Measurements from ENCODE around the gene B4GALT5. TPM values are rescaled to one million over a fixed set of nuclear protein-coding genes. Genes with fewer than 3 reads are reported as not detected.
"Not testable (repeated sequence)": the region's sequence is repeated elsewhere in the genome, so short reads cannot be mapped to it uniquely, and the experiment has no call there.

The B4GALT5 gene
- total RNA-seq, 1 experiment from 2014 or later: 25.5 TPM

- DNase-seq (ENCODE audit: low read depth): no peak
Measured at GRCh38 chr20:49680484-49680883, 33.2 kb downstream of the B4GALT5 start.

GRCh38 chr20:49679634-49680033 is 34.0 kb downstream of the B4GALT5 start:
- no peak for DNase-seq (ENCODE audit: low read depth)

- peak; percentile 56 for DNase-seq (ENCODE audit: low read depth)
Measured at GRCh38 chr20:49677777-49678758, 35.6 kb downstream of the B4GALT5 start.

GRCh38 chr20:49676581-49677291 is 36.9 kb downstream of the B4GALT5 start:
- DNase-seq (ENCODE audit: low read depth): peak; percentile 68

GRCh38 chr20:49675368-49676151 is 38.1 kb downstream of the B4GALT5 start:
- DNase-seq (ENCODE audit: low read depth): peak; percentile 22

- peak; percentile 78 for DNase-seq (ENCODE audit: low read depth)
Measured at GRCh38 chr20:49674383-49675352, 39.0 kb downstream of the B4GALT5 start.

- no peak for DNase-seq (ENCODE audit: low read depth)
Measured at GRCh38 chr20:49672096-49672664, 41.5 kb downstream of the B4GALT5 start.

- no peak for DNase-seq (ENCODE audit: low read depth)
Measured at GRCh38 chr20:49671433-49671832, 42.2 kb downstream of the B4GALT5 start.

- no peak for DNase-seq (ENCODE audit: low read depth)
Measured at GRCh38 chr20:49669601-49670189, 44.0 kb downstream of the B4GALT5 start.

GRCh38 chr20:49668878-49669195 is 44.8 kb downstream of the B4GALT5 start:
- DNase-seq (ENCODE audit: low read depth): not testable (repeated sequence)

GRCh38 chr20:49668181-49668877 is 45.3 kb downstream of the B4GALT5 start:
- DNase-seq (ENCODE audit: low read depth): no peak

- no peak for DNase-seq (ENCODE audit: low read depth)
Measured at GRCh38 chr20:49666911-49667310, 46.8 kb downstream of the B4GALT5 start.

GRCh38 chr20:49665796-49666195 is 47.9 kb downstream of the B4GALT5 start:
- DNase-seq (ENCODE audit: low read depth): no peak

- DNase-seq (ENCODE audit: low read depth): no peak
Measured at GRCh38 chr20:49664612-49665313, 48.9 kb downstream of the B4GALT5 start.

- no peak for DNase-seq (ENCODE audit: low read depth)
Measured at GRCh38 chr20:49663112-49663511, 50.6 kb downstream of the B4GALT5 start.

GRCh38 chr20:49661560-49662329 is 51.9 kb downstream of the B4GALT5 start:
- peak; percentile 62 for DNase-seq (ENCODE audit: low read depth)

- no peak for DNase-seq (ENCODE audit: low read depth)
Measured at GRCh38 chr20:49660912-49661311, 52.8 kb downstream of the B4GALT5 start.

GRCh38 chr20:49659056-49659455 is 54.6 kb downstream of the B4GALT5 start:
- no peak for DNase-seq (ENCODE audit: low read depth)
